WTC11 (cell line): ENCODE results near the gene CD180. TPM values are rescaled to one million over a fixed set of nuclear protein-coding genes. Genes with fewer than 3 reads are reported as not detected.

ENCODE experiments used
- ATAC-seq: fragments of 200-7000 bp; cut with Tn5 transposase; 2 replicates; pipeline ENCODE4 v1.10.0; 2021; ENCODE audit warnings: mild to moderate bottlenecking, moderate library complexity
- CTCF ChIA-PET: fragments of 300-600 bp; sonication (Branson Sonifier 250); formaldehyde crosslinking; loops from one replicate; lab custom pipeline; 2021; ENCODE audit warnings: antibody characterized with exemption; lab: Charles Lee
- POLR2A ChIA-PET: fragments of 350-600 bp; sonication (Branson Sonifier 250); formaldehyde crosslinking; loops from one replicate; lab custom pipeline; 2021; ENCODE audit warnings: antibody characterized with exemption; lab: Charles Lee
- DNase-seq: peaks from one replicate; pipeline ENCODE4 v3.0.0; 2021; ENCODE audit warnings: low spot score
- H3K27ac Mint-ChIP-seq: 2 replicates; pipeline ENCODE4 v1.8.0; 2021; ENCODE audit warnings: mixed read lengths
- H3K27me3 Mint-ChIP-seq: 2 replicates; pipeline ENCODE4 v1.8.0; 2021; ENCODE audit warnings: low read depth, mild to moderate bottlenecking, moderate library complexity, mixed read lengths
- H3K36me3 Mint-ChIP-seq: 2 replicates; pipeline ENCODE4 v1.8.0; 2021; ENCODE audit warnings: mixed read lengths
- H3K4me1 Mint-ChIP-seq: 2 replicates; pipeline ENCODE4 v1.8.0; 2022; ENCODE audit warnings: mixed read lengths
- H3K4me3 Mint-ChIP-seq: 2 replicates; pipeline ENCODE4 v1.8.0; 2021; ENCODE audit warnings: mild to moderate bottlenecking, moderate library complexity, mixed read lengths
- H3K9me3 Mint-ChIP-seq: 2 replicates; pipeline ENCODE4 v1.8.0; 2021; ENCODE audit warnings: mixed read lengths
- AFF4 ChIP-seq: sonication (generic); formaldehyde crosslinking; IDR thresholded peaks from 2 replicates; pipeline ENCODE4 v1.8.1; 2023; ENCODE audit warnings: mild to moderate bottlenecking, missing genetic modification reagents, borderline replicate concordance
- CREM ChIP-seq: sonication (generic); formaldehyde crosslinking; IDR thresholded peaks from 2 replicates; pipeline ENCODE4 v1.8.1; 2022; ENCODE audit warnings: mild to moderate bottlenecking, missing genetic modification reagents, moderate library complexity
- E2F5 ChIP-seq: sonication (generic); formaldehyde crosslinking; IDR thresholded peaks from 2 replicates; pipeline ENCODE4 v1.8.1; 2022; ENCODE audit warnings: mild to moderate bottlenecking, moderate library complexity, missing genetic modification reagents
- FOXP4 ChIP-seq: sonication (generic); formaldehyde crosslinking; IDR thresholded peaks from 2 replicates; pipeline ENCODE4 v1.8.0; 2022; ENCODE audit warnings: mild to moderate bottlenecking, missing genetic modification reagents
- GTF2I ChIP-seq: fragments of 250-450 bp; sonication (Bioruptor Pico); conservative IDR thresholded peaks from 2 replicates; pipeline ENCODE4 v1.4.0; 2021; ENCODE audit warnings: mild to moderate bottlenecking
- JAZF1 ChIP-seq: fragments of 250-450 bp; sonication (Bioruptor Pico); IDR thresholded peaks from 2 replicates; pipeline ENCODE4 v1.9.0; 2021; ENCODE audit warnings: moderate library complexity, mild to moderate bottlenecking, inconsistent platforms
- KAT7 ChIP-seq: sonication (generic); formaldehyde crosslinking; IDR thresholded peaks from 2 replicates; pipeline ENCODE4 v1.8.1; 2023; ENCODE audit warnings: missing genetic modification reagents, mild to moderate bottlenecking, borderline replicate concordance
- NFATC4 ChIP-seq: fragments of 250-450 bp; sonication (Bioruptor Pico); IDR thresholded peaks from 2 replicates; pipeline ENCODE4 v1.9.0; 2021; ENCODE audit warnings: mild to moderate bottlenecking
- NFE2L1 ChIP-seq: sonication (generic); formaldehyde crosslinking; IDR thresholded peaks from 2 replicates; pipeline ENCODE4 v1.8.1; 2023; ENCODE audit warnings: missing genetic modification reagents
- NR2C2 ChIP-seq: sonication (generic); formaldehyde crosslinking; IDR thresholded peaks from 2 replicates; pipeline ENCODE4 v1.8.0; 2022; ENCODE audit warnings: mild to moderate bottlenecking, missing genetic modification reagents
- NR3C1 ChIP-seq: sonication (generic); formaldehyde crosslinking; conservative IDR thresholded peaks from 2 replicates; pipeline ENCODE4 v1.8.1; 2023; ENCODE audit warnings: low read depth, mild to moderate bottlenecking, missing genetic modification reagents
- SMAD4 ChIP-seq: sonication (generic); formaldehyde crosslinking; IDR thresholded peaks from 2 replicates; pipeline ENCODE4 v1.8.0; 2022; ENCODE audit warnings: mild to moderate bottlenecking, missing genetic modification reagents
- SOX15 ChIP-seq: fragments of 250-450 bp; sonication (Bioruptor Pico); IDR thresholded peaks from 2 replicates; pipeline ENCODE4 v1.9.0; 2021; ENCODE audit warnings: mild to moderate bottlenecking
- TEAD4 ChIP-seq: sonication (generic); formaldehyde crosslinking; IDR thresholded peaks from 2 replicates; pipeline ENCODE4 v1.8.0; 2022; ENCODE audit warnings: mild to moderate bottlenecking, missing genetic modification reagents
- ZNF138 ChIP-seq: sonication (generic); formaldehyde crosslinking; conservative IDR thresholded peaks from 2 replicates; pipeline ENCODE4 v1.8.1; 2022; ENCODE audit warnings: mild to moderate bottlenecking, moderate library complexity, missing genetic modification reagents
- ZNF219 ChIP-seq: sonication (generic); formaldehyde crosslinking; IDR thresholded peaks from 2 replicates; pipeline ENCODE4 v1.8.0; 2023; ENCODE audit warnings: missing genetic modification reagents, mild to moderate bottlenecking, borderline replicate concordance
- ZNF263 ChIP-seq: sonication (generic); formaldehyde crosslinking; IDR thresholded peaks from 2 replicates; pipeline ENCODE4 v1.8.1; 2022; ENCODE audit warnings: low read depth, mild to moderate bottlenecking, moderate library complexity, missing genetic modification reagents
- ZNF281 ChIP-seq: sonication (generic); formaldehyde crosslinking; IDR thresholded peaks from 2 replicates; pipeline ENCODE4 v1.8.0; 2023; ENCODE audit warnings: mild to moderate bottlenecking, missing genetic modification reagents
- ZNF423 ChIP-seq: fragments of 250-450 bp; sonication (Bioruptor Pico); IDR thresholded peaks from 2 replicates; pipeline ENCODE4 v2.1.2; 2022; ENCODE audit warnings: mild to moderate bottlenecking, moderate library complexity
- ZNF532 ChIP-seq: fragments of 250-450 bp; sonication (Bioruptor Pico); IDR thresholded peaks from 2 replicates; pipeline ENCODE4 v1.9.0; 2021; ENCODE audit warnings: mild to moderate bottlenecking, borderline replicate concordance
- ZSCAN18 ChIP-seq: fragments of 250-450 bp; sonication (Bioruptor Pico); IDR thresholded peaks from 2 replicates; pipeline ENCODE4 v2.1.2; 2022; ENCODE audit warnings: mild to moderate bottlenecking, moderate library complexity
- total RNA-seq: library from RNA; stranded (reverse); gene quantifications from 3 replicates; pipeline ENCODE4 v1.2.3, GENCODE V29; 2021

CD180 gene
- total RNA-seq, 1 experiment from 2014 or later: not detected

- H3K9me3 Mint-ChIP-seq: peaks cover 24% of the 10 kb centered on the region
- no peak for TF ChIP-seq SOX15 (CRISPR knock-in tag)
- TF ChIP-seq CREM: no peak
- no peak for TF ChIP-seq SMAD4 (CRISPR knock-in tag)
- no peak for TF ChIP-seq NR3C1
- TF ChIP-seq ZNF219: no peak
- TF ChIP-seq E2F5 (CRISPR knock-in tag): no peak
- TF ChIP-seq NFE2L1 (CRISPR knock-in tag): no peak
- no peak for TF ChIP-seq NR2C2 (CRISPR knock-in tag)
- no peak for TF ChIP-seq ZNF263 (CRISPR knock-in tag)
- TF ChIP-seq NFATC4 (CRISPR knock-in tag): no peak
- TF ChIP-seq GTF2I (CRISPR knock-in tag): no peak
- no peak for TF ChIP-seq FOXP4 (CRISPR knock-in tag)
- no peak for TF ChIP-seq TEAD4 (CRISPR knock-in tag)
- no peak for TF ChIP-seq KAT7 (CRISPR knock-in tag)
- TF ChIP-seq ZNF138 (CRISPR knock-in tag): no peak
- no peak for TF ChIP-seq ZNF532 (CRISPR knock-in tag)
- no peak for TF ChIP-seq ZNF423 (CRISPR knock-in tag)
- DNase-seq: no peak
- peaks cover 10% of the 10 kb centered on the region for H3K36me3 Mint-ChIP-seq
- CTCF ChIA-PET: interaction anchor here (1.0 kb wide), 1 partner anchor 14 kb away, joined by 5 read pairs; no protein-coding TSS in a partner anchor
- no peak overlapping the region for H3K27ac Mint-ChIP-seq
- POLR2A ChIA-PET: no interaction called here
- ATAC-seq: no peak
- H3K27me3 Mint-ChIP-seq: peaks cover 10% of the 10 kb centered on the region
- peaks cover 27% of the 10 kb centered on the region for H3K4me1 Mint-ChIP-seq
- H3K4me3 Mint-ChIP-seq: no peak overlapping the region
Observed at GRCh38 chr5:67179697-67180361, 16.8 kb downstream of the CD180 start.

GRCh38 chr5:67178966-67179365 lies 17.6 kb downstream of the CD180 start:
- Mint-ChIP-seq H3K27ac (no peak overlapping the region), H3K4me1 (peaks cover 27% of the 10 kb centered on the region), H3K9me3 (peaks cover 24% of the 10 kb centered on the region), H3K36me3 (peaks cover 10% of the 10 kb centered on the region), H3K4me3 (no peak overlapping the region), H3K27me3 (peaks cover 10% of the 10 kb centered on the region)
- ATAC-seq: no peak
- CTCF ChIA-PET: no interaction called here
- POLR2A ChIA-PET: no interaction called here
- no peak for DNase-seq
- no peak for TF ChIP-seq ZNF281 (CRISPR knock-in tag)
- no peak for TF ChIP-seq ZSCAN18 (CRISPR knock-in tag)
- no peak for TF ChIP-seq JAZF1 (CRISPR knock-in tag)
- TF ChIP-seq AFF4 (CRISPR knock-in tag): no peak
